Measurements from ENCODE around the gene PLPP1.

DNA sequence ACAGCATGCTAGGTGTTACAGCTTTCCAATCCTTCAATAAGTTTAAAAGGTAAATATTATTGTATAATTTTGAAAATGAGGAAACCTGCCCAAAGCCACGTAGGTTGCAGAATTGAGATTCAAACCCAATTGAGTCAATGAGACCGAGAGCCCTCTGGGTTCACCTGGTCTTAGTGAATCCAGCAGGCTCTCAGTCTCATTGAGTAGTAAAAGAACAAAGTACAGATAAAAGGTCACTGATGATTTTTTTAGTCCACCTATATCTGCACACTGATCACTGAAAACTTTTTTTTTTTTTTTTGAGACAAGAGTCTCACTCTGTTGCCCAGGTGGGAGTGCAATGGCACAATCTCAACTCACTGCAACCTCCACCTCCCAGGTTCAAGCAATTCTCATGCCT is 27.2 kb downstream of the PLPP1 start:
- TF ChIP-seq, protein P1, sequence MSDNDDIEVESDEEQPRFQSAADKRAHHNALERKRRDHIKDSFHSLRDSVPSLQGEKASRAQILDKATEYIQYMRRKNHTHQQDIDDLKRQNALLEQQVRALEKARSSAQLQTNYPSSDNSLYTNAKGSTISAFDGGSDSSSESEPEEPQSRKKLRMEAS (IDR thresholded peaks at IDR 0.05): no peak
- TF ChIP-seq, protein P2, sequence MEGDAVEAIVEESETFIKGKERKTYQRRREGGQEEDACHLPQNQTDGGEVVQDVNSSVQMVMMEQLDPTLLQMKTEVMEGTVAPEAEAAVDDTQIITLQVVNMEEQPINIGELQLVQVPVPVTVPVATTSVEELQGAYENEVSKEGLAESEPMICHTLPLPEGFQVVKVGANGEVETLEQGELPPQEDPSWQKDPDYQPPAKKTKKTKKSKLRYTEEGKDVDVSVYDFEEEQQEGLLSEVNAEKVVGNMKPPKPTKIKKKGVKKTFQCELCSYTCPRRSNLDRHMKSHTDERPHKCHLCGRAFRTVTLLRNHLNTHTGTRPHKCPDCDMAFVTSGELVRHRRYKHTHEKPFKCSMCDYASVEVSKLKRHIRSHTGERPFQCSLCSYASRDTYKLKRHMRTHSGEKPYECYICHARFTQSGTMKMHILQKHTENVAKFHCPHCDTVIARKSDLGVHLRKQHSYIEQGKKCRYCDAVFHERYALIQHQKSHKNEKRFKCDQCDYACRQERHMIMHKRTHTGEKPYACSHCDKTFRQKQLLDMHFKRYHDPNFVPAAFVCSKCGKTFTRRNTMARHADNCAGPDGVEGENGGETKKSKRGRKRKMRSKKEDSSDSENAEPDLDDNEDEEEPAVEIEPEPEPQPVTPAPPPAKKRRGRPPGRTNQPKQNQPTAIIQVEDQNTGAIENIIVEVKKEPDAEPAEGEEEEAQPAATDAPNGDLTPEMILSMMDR (IDR thresholded peaks at IDR 0.05): no peak
- TF ChIP-seq GATA3 (IDR thresholded peaks at IDR 0.05; ENCODE audit: borderline replicate concordance): no peak

Measured in A549 (cell line).